ENCODE measurements around the gene ZPBP2. TPM values are rescaled to one million over a fixed set of nuclear protein-coding genes. Genes with fewer than 3 reads are reported as not detected.

The ZPBP2 gene
- total RNA-seq, 1 donor from 2014 or later, result not detected

GRCh38 chr17:39823407-39824054, 44.5 kb upstream of the ZPBP2 start:
- Histone ChIP-seq H3K36me3 (ENCODE audit: control insufficient read depth, insufficient read depth, low read length) (no peaks in the 10 kb centered on the region), H3K4me3 (ENCODE audit: low read depth, low read length) (no peak overlapping the region), H3K27me3 (ENCODE audit: control insufficient read depth, insufficient read depth, low read length) (no peaks in the 10 kb centered on the region)
- DNase-seq (ENCODE audit: low read depth) (no peak), FAIRE-seq (no peak)
- TF ChIP-seq, protein P1, sequence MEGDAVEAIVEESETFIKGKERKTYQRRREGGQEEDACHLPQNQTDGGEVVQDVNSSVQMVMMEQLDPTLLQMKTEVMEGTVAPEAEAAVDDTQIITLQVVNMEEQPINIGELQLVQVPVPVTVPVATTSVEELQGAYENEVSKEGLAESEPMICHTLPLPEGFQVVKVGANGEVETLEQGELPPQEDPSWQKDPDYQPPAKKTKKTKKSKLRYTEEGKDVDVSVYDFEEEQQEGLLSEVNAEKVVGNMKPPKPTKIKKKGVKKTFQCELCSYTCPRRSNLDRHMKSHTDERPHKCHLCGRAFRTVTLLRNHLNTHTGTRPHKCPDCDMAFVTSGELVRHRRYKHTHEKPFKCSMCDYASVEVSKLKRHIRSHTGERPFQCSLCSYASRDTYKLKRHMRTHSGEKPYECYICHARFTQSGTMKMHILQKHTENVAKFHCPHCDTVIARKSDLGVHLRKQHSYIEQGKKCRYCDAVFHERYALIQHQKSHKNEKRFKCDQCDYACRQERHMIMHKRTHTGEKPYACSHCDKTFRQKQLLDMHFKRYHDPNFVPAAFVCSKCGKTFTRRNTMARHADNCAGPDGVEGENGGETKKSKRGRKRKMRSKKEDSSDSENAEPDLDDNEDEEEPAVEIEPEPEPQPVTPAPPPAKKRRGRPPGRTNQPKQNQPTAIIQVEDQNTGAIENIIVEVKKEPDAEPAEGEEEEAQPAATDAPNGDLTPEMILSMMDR (IDR thresholded peaks at IDR 0.05; ENCODE audit: insufficient read depth, low read length, severe bottlenecking), result no peak

- FAIRE-seq (no peak), DNase-seq (ENCODE audit: low read depth) (no peak)
- TF ChIP-seq, protein P1 (IDR thresholded peaks at IDR 0.05; ENCODE audit: insufficient read depth, low read length, severe bottlenecking), result no peak
- Histone ChIP-seq H3K36me3 (ENCODE audit: control insufficient read depth, insufficient read depth, low read length) (no peaks in the 10 kb centered on the region), H3K4me3 (ENCODE audit: low read depth, low read length) (no peak overlapping the region), H3K27me3 (ENCODE audit: control insufficient read depth, insufficient read depth, low read length) (no peaks in the 10 kb centered on the region)
Observed at GRCh38 chr17:39826334-39826733, 41.7 kb upstream of the ZPBP2 start.

- Histone ChIP-seq H3K27me3 (ENCODE audit: control insufficient read depth, insufficient read depth, low read length) (no peaks in the 10 kb centered on the region), H3K36me3 (ENCODE audit: control insufficient read depth, insufficient read depth, low read length) (no peaks in the 10 kb centered on the region), H3K4me3 (ENCODE audit: low read depth, low read length) (no peak overlapping the region)
- TF ChIP-seq, protein P1 (IDR thresholded peaks at IDR 0.05; ENCODE audit: insufficient read depth, low read length, severe bottlenecking), result no peak
- DNase-seq (ENCODE audit: low read depth) (peak; percentile 49), FAIRE-seq (no peak)
Observed at GRCh38 chr17:39828443-39828842, 39.6 kb upstream of the ZPBP2 start.

DNA sequence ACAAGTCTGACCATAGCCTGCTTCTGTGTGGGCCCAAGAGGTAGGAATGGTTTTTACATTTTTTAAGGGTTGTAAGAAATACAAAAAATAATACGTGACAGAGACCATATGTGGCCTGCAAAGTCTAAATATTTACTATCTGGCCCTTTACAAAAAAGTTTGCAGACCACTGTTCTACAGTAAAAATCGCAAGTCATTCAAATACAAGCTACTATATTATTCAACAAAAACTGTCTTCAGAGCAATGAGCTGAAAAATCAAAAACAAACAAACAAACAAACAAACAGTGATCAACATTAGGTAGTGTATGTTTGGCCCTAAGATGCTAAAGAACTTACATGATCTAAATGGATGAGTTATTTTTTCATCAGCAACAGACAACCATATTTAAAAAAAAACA, 36.4 kb upstream of the ZPBP2 start:
- TF ChIP-seq, protein P1 (IDR thresholded peaks at IDR 0.05; ENCODE audit: insufficient read depth, low read length, severe bottlenecking), result no peak
- no peaks in the 10 kb centered on the region for H3K27me3 ChIP-seq (ENCODE audit: control insufficient read depth, insufficient read depth, low read length)
- no peak for DNase-seq (ENCODE audit: low read depth)
- no peak overlapping the region for H3K4me3 ChIP-seq (ENCODE audit: low read depth, low read length)
- no peak for FAIRE-seq
- H3K36me3 ChIP-seq (ENCODE audit: control insufficient read depth, insufficient read depth, low read length), result no peaks in the 10 kb centered on the region

- TF ChIP-seq, protein P1 (IDR thresholded peaks at IDR 0.05; ENCODE audit: insufficient read depth, low read length, severe bottlenecking), result no peak
- Histone ChIP-seq H3K36me3 (ENCODE audit: control insufficient read depth, insufficient read depth, low read length) (no peaks in the 10 kb centered on the region), H3K27me3 (ENCODE audit: control insufficient read depth, insufficient read depth, low read length) (no peaks in the 10 kb centered on the region), H3K4me3 (ENCODE audit: low read depth, low read length) (no peak overlapping the region)
- FAIRE-seq (no peak), DNase-seq (ENCODE audit: low read depth) (no peak)
Observed at GRCh38 chr17:39834017-39834416, 34.0 kb upstream of the ZPBP2 start.

Data from bronchial epithelial cell (primary cell).